SJCRH30 (cell line): ENCODE data around the gene B4GALT3. TPM values are rescaled to one million over a fixed set of nuclear protein-coding genes. Genes with fewer than 3 reads are reported as not detected.

Source experiments
- DNase-seq, 2 experiments: peaks; one replicate each; pipeline ENCODE4 v3.0.0-alpha.2; 2015 to 2020
- H3K27ac ChIP-seq: fragments of 250-450 bp; sonication (Bioruptor Pico); 2 replicates; pipeline ENCODE4 v1.5.1; 2020; ENCODE audit warnings: mild to moderate bottlenecking, moderate library complexity
- H3K27me3 ChIP-seq: fragments of 250-450 bp; sonication (Bioruptor Pico); 2 replicates; pipeline ENCODE4 v1.5.1; 2020; ENCODE audit warnings: mild to moderate bottlenecking, moderate library complexity
- H3K36me3 ChIP-seq: fragments of 250-450 bp; sonication (Bioruptor Pico); 2 replicates; pipeline ENCODE4 v1.5.1; 2020; ENCODE audit warnings: mild to moderate bottlenecking, moderate library complexity
- H3K4me1 ChIP-seq: fragments of 250-450 bp; sonication (Bioruptor Pico); 2 replicates; pipeline ENCODE4 v1.5.1; 2020; ENCODE audit warnings: mild to moderate bottlenecking, moderate library complexity
- H3K4me3 ChIP-seq: fragments of 250-450 bp; sonication (Bioruptor Pico); 2 replicates; pipeline ENCODE4 v1.5.1; 2020; ENCODE audit warnings: mild to moderate bottlenecking, moderate library complexity
- H3K9me3 ChIP-seq: fragments of 250-450 bp; sonication (Bioruptor Pico); replicated peaks from 2 replicates; pipeline ENCODE4 v1.5.1; 2020; ENCODE audit warnings: mild to moderate bottlenecking, moderate library complexity
- total RNA-seq: library from RNA; depleted of rRNA; stranded (reverse); fragments of >200 nt; shearing (Covaris generic); gene quantifications from 2 replicates; pipeline ENCODE4 v1.2.3, GENCODE V29; 2014

Gene B4GALT3
- total RNA-seq, 1 experiment from 2014 or later, result 31.4 TPM

DNA sequence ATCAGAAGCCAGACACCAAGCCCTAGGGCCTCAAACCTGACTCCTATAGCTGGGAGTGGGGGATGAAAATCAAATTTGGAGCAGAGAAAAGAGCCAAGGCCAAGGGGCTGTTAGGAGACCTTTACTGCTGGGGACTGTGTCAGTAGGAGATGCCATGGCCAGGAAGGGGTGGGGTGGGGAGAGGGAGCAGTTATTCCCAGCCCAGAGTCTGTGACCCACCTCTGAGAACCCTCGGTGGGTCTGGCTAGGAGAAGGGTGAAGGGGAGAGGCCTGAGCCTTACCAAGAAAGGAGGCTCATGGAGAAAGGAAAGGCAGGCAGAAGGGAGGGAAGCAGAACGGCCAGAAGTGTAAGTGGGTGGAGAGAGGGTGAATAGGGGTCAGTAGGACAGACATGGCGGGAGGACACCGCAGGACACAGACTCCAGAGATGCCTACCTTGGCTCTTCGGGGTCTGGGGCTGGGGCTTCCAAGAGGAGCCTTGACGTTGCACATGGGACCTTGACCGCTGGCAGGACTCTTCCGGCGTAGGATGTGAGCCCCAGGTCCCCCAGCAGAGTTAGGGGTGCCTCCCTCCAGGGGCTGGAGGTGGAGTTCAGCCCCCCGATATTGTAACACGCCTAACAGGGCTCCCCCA lies 20.4 kb upstream of the B4GALT3 start:
- DNase-seq, result no peak
- Histone ChIP-seq H3K27ac (peak overlapping the region; percentile 93), H3K27me3 (no peaks in the 10 kb centered on the region), H3K36me3 (peaks cover 16% of the 10 kb centered on the region), H3K4me3 (peak overlapping the region; percentile 57), H3K4me1 (peaks cover 26% of the 10 kb centered on the region), H3K9me3 (no peaks in the 10 kb centered on the region)

DNA sequence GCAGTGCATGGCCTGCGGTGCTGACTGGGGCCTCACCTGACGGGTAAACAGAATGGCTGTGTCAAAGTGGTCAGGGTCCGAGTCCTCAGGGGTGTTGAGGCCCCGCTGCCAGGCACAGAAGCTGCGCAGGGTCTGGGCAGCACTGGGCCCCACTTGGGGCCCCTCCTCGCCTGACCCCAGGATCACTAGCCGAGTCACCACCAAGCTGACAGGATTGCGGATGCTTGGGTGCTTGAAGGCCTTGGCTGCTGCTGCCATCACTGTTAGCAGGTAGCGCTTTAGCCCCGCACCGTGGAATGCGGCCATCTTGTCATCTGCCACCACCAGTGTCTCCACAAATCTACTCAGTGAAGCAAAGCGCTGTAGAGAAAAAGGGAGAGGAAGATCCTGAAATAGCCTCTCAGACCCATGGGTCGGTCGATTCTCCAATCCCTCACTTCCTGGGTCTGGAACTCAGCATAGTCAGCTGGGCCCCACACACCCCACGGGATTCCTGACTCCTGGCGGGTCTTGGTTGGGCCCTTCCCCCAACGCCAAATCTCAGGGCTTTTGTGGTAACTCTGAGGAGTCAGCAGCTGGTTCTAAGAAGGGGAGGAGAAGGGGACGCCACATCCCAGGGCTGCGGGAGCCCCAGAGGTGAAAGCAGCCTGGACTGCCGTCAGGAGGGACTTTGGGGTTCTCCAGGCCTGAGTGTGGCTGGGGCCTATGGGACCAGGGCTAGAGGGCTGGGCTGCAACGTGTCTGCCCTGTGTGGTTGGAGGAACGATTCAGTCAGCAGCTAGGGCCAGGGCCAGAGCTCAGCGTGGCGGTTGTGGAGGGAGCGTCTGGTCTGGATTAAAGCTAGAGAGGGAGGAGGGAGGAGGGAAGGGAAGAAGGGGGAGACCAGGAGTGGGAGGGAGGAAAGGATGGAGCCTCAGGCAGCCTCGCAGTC lies 19.5 kb upstream of the B4GALT3 start:
- peak; percentile 73 to 78 for DNase-seq
- Histone ChIP-seq H3K4me1 (peaks cover 26% of the 10 kb centered on the region), H3K4me3 (peak overlapping the region; percentile 57), H3K27me3 (no peaks in the 10 kb centered on the region), H3K9me3 (no peaks in the 10 kb centered on the region), H3K36me3 (peaks cover 25% of the 10 kb centered on the region), H3K27ac (peak overlapping the region; percentile 93)

DNA sequence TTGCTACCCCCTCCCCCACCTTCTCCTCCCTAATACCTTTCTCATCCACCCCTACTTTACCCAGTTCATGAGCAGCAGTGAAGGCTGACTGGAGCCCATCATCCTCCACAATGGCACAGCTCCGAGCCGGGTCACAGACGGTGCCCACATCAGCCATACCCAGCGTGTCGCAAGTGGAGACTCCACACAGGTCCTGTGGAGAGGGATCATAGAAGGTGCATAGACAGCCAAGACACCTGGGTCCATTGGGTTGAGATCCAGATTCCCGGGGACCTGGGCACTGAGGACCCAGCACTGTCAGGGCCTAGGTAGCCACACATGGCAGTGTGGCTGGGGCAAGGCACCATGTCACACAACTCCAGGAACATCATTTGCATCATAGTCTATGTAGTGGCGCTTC lies 18.8 kb upstream of the B4GALT3 start:
- Histone ChIP-seq H3K27ac (no peak overlapping the region; the same call in 1 of the 2 replicates), H3K36me3 (peaks cover 32% of the 10 kb centered on the region), H3K9me3 (no peaks in the 10 kb centered on the region), H3K4me3 (no peak overlapping the region), H3K27me3 (no peaks in the 10 kb centered on the region), H3K4me1 (peaks cover 24% of the 10 kb centered on the region)
- DNase-seq, result no peak

DNA sequence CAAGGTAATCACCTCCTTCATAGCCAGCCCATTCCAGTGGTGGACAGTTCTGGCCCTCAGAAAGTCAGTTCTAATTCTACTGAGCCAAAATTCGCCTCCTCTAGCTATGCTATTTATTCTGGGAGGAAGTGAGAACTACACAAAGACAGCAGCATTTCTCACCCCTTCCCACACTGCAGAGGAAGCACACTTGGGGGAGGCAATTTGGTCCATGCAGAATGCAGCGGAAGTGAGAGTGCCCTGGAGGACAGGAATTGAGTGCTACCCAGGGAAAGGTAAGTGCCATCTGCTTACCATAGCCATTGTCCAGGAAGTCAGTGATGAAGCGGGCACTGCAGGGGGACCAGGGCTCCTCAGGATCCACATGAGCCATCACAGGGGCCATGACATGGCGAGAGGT lies 17.9 kb upstream of the B4GALT3 start:
- H3K4me1 ChIP-seq, result peaks cover 15% of the 10 kb centered on the region

DNA sequence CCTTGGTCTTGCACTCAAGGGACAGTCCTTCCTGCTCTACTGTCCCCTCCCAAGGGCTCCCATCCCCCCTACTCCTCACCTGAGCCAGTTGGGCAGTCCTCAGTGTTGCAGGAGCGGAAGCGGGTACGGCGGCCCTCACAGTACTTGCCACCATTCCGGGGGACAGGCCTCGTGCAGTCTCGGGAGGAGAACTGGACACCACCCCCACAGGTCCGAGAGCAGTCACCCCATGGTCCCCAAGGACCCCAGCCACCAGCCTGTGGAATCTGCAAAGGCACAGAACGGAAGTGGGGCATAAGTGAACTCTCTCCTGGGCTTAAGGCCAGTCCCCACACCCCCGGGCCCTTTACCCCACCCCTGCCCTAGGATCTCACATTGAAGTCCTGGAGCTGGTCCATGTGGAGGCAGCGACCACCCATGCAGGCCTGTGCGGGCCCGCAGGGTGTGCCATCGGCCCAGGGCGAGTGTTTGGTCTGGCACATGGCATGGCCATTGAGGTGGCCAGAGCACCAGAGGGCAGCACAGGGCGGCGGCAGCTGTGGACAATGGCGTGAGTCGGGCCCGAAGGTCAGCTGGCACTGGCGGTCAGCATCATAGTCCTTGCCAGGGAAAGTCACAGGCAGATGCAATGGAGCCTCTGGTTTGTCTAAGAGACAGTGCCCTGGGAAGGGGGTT lies 16.4 kb upstream of the B4GALT3 start:
- no peaks in the 10 kb centered on the region for H3K27me3 ChIP-seq
- H3K36me3 ChIP-seq, result peaks cover 41% of the 10 kb centered on the region
- no peak overlapping the region for H3K27ac ChIP-seq
- H3K4me1 ChIP-seq, result peaks cover 5% of the 10 kb centered on the region; the same call in 1 of the 2 replicates
- no peak for DNase-seq
- H3K4me3 ChIP-seq, result no peak overlapping the region
- no peaks in the 10 kb centered on the region for H3K9me3 ChIP-seq

More for the DNA sequence above, 17.9 kb upstream of the B4GALT3 start:
- no peak for DNase-seq
- peaks cover 35% of the 10 kb centered on the region for H3K36me3 ChIP-seq
- no peak overlapping the region for H3K4me3 ChIP-seq
- no peak overlapping the region for H3K27ac ChIP-seq
- H3K27me3 ChIP-seq, result no peaks in the 10 kb centered on the region
- H3K9me3 ChIP-seq, result no peaks in the 10 kb centered on the region

DNA sequence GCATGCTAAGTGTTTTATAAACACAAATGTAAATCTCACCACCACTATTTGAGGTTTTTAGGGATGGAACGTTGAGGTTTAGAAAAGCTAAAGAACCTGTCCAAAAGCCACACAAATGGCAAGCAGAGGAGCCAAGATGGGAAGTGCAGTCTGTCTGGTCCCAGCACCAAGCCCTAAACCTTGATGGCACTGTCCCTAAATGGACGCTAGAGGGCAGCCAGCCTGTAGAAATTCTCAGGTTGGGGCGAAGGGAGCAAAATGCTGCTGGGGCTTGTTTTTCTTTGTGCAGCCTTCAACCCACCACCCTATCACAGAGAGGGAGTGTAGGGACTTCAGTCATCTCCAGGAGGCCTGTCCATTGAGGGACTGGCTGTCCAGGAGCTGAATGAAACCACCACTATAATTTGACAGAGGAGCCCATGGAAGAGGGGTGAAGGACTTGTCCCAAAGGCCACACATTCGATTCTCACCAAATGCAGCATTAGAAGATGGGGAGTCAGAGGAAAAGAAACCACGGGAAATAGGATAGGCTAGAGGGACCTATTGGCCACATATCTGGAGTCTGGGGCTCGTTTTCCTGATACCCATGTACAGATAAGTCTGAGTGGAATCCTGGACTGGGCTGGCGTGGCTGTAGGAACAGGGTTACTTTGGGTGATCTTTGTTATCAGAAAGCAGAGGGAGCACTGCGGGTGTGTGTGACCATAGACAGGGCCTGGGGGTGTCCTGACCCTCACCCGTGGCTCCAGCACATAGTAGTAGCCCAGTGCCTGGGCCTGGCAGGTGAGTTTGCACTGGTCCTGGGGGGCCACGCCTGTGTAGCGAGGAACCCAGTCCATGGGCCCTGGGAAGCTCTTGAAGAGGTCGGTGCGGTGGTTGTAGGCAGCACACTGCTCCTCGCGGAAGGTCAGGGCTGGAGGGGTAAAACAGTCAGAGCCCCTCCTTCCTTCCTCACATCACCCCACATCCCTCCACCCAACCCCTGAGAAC lies 15.5 kb upstream of the B4GALT3 start:
- Histone ChIP-seq H3K27ac (no peak overlapping the region), H3K4me3 (no peak overlapping the region), H3K36me3 (peaks cover 41% of the 10 kb centered on the region), H3K9me3 (no peaks in the 10 kb centered on the region), H3K4me1 (peaks cover 5% of the 10 kb centered on the region; the same call in 1 of the 2 replicates), H3K27me3 (no peaks in the 10 kb centered on the region)
- DNase-seq, result peak; percentile 52 to 80

DNA sequence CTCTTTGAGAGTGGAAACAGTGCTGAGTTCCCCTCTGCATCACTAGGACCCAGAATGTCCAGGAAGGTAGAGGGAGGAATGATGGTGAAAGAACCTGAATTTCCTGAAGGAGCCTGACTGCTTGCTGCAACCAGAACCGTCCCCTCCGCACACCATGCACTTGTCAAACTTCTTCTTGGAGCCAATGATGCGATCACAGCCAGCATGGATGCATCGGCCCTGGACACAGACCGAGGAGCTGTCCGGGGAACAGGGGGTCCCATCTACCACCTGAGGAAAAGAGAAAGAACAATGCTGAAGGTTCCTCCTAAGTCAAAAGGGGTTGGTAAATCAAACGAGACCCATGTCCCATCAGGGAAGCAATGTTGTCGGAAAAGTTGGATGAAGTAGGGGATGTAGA lies 14.7 kb upstream of the B4GALT3 start:
- H3K4me3 ChIP-seq, result no peak overlapping the region
- H3K9me3 ChIP-seq, result no peaks in the 10 kb centered on the region
- peaks cover 41% of the 10 kb centered on the region for H3K36me3 ChIP-seq
- no peaks in the 10 kb centered on the region for H3K27me3 ChIP-seq
- H3K27ac ChIP-seq, result no peak overlapping the region
- peaks cover 5% of the 10 kb centered on the region; the same call in 1 of the 2 replicates for H3K4me1 ChIP-seq
- no peak for DNase-seq

DNA sequence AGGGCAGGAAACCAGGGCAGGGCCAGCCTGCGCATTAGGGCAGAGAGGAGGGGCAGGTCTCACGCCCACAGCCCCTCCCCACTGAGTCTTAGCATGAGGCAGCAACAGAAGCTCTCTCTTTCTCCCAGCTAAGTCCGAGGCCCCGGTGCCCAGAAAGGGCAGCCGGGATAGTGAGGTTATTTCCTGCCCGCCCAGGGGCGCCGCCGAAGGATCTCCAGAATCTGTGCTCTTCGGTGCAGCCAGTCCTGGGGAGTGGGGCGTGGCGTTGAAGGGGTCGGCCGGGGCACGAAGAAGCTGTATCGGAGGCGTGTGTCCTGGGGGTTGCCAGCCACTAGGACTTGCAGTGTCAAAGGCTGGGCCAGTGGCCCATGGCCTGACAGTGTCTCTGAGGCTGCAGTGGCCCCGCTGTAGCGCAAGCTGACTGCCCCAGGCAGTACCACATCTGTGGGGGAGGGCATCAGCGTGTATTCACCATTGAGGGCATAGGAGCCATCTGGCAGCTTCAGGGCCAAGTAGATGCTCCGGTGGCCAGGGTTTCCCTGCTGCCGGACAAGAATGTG lies 13.7 kb upstream of the B4GALT3 start:
- H3K4me3 ChIP-seq, result no peak overlapping the region

DNA sequence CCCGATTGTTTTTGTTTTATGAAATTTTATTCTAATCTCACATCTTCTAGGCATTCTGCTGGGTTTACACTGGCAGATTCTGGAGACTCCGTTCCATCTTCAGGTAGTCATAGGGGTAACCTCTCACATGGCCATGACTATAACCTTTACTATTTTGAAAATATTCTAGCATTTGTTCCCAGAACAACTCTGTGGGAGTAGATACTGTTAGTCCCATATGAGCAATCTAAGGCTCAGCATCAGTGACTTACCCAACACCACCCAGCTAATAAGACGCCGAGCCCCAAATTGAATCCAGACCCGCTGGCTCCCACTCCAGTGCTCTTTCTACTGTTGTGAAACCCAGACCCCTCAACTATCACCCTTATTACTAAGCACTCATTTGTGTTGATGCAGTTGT lies 11.7 kb upstream of the B4GALT3 start:
- H3K9me3 ChIP-seq, result no peaks in the 10 kb centered on the region
- no peak overlapping the region for H3K27ac ChIP-seq
- H3K36me3 ChIP-seq, result peaks cover 33% of the 10 kb centered on the region
- no peaks in the 10 kb centered on the region for H3K27me3 ChIP-seq
- no peak overlapping the region for H3K4me3 ChIP-seq
- peaks cover 14% of the 10 kb centered on the region for H3K4me1 ChIP-seq
- no peak for DNase-seq

More for the DNA sequence above, 13.7 kb upstream of the B4GALT3 start:
- no peak for DNase-seq
- no peaks in the 10 kb centered on the region for H3K27me3 ChIP-seq
- H3K36me3 ChIP-seq, result peaks cover 41% of the 10 kb centered on the region
- H3K27ac ChIP-seq, result no peak overlapping the region
- H3K4me1 ChIP-seq, result peaks cover 2% of the 10 kb centered on the region
- no peaks in the 10 kb centered on the region for H3K9me3 ChIP-seq

DNA sequence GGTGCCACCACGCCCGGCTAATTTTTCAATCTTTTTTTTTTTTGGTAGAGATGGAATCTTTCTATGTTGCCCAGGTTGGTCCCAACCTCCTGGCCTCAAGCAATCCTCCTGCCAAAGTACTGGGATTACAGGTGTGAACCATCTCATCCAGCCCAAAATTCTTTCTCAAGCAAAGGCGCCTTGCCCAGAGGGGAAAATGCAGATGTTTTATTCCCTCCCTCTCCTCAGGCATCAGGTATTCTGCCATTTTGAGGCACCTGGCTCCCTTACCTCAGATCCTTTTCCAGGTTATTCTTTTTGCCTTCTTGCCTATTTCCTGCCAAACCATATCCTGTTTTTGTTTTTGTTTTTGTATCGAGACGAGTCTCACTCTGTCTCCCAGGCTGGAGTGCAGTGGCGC lies 11.1 kb upstream of the B4GALT3 start:
- peaks cover 14% of the 10 kb centered on the region for H3K4me1 ChIP-seq
- DNase-seq, result no peak
- no peak overlapping the region for H3K27ac ChIP-seq
- no peaks in the 10 kb centered on the region for H3K27me3 ChIP-seq
- H3K36me3 ChIP-seq, result peaks cover 32% of the 10 kb centered on the region
- H3K9me3 ChIP-seq, result no peaks in the 10 kb centered on the region
- no peak overlapping the region for H3K4me3 ChIP-seq

DNA sequence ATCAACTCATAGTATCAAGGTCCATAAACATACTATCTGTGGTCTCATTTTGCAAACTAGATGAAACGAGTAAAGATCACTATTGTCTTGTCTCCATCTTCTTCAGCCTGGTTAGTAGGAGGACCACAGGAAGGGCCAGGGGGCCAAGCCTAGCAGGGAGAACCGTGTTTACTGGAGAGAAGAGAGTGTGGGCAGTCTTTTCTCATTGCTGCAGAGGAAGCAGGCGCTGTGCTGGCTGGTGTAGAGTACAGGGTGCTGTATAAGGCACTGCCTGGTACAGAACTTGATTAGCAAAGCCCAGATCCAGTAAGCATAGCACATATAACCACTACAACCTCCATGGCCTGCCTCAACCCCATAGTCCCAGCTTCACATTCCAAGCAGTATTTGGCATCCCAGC lies 10.0 kb upstream of the B4GALT3 start:
- H3K27me3 ChIP-seq, result no peaks in the 10 kb centered on the region
- no peak overlapping the region for H3K27ac ChIP-seq
- H3K9me3 ChIP-seq, result no peaks in the 10 kb centered on the region
- H3K4me3 ChIP-seq, result no peak overlapping the region
- H3K4me1 ChIP-seq, result peaks cover 14% of the 10 kb centered on the region
- no peak for DNase-seq
- peaks cover 21% of the 10 kb centered on the region for H3K36me3 ChIP-seq

DNA sequence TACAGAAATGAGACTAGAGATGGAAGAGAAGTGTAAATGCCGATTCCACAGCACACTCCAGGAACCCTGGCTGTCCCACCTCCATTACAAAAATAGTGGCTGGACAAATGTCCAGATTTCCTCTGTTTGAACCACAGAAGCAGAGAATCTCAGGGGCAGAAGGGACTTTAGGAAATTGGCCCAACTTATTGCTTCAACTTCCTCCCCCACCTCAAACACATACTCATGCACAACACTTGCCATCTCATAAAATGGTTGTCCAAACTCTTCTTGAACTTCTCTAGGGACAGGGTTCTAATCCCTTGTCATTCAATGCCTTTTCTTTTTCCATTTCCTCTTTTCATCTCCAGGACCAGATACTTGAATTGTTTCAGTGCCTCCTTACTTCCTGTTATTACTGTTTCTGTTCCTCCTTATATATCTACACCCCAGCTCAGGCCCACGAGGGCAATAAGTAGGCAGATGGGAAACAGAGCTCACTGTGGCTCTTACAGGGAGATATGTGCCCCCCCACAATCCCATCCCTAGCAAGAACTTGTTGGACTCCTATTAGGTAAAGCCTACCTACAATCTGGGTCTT lies 8.5 kb upstream of the B4GALT3 start:
- peaks cover 14% of the 10 kb centered on the region for H3K4me1 ChIP-seq
- H3K27ac ChIP-seq, result peak overlapping the region; percentile 48
- H3K27me3 ChIP-seq, result no peaks in the 10 kb centered on the region
- H3K36me3 ChIP-seq, result peaks cover 6% of the 10 kb centered on the region; the same call in 1 of the 2 replicates
- no peak for DNase-seq
- 0 out of 2 replicates have a peak overlapping the region, but pooled peaks have one; percentile 8 for H3K4me3 ChIP-seq
- H3K9me3 ChIP-seq, result no peaks in the 10 kb centered on the region

DNA sequence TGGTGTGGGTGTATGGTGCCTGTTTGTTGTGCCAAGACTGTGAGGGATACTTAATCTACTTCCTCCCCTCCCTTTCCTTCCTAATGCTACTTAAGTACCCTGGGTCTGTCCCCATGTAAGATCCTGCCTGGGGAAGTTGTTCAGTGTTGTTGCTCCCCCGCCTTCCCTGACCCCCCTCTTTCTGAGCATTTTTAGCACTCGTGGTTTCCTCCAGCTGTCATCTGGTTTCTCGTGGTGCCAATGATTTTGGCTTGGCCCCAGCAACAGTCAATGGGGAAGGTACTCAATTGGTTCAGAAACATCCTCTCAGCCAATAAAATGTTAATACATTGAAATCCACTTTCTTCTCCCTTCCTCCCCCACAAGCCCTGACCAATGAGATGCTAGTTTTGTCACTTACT lies 8.0 kb upstream of the B4GALT3 start:
- DNase-seq, result peak; percentile 86 to 92
- no peaks in the 10 kb centered on the region for H3K27me3 ChIP-seq
- H3K27ac ChIP-seq, result peak overlapping the region; percentile 48
- H3K4me1 ChIP-seq, result peaks cover 14% of the 10 kb centered on the region
- H3K9me3 ChIP-seq, result no peaks in the 10 kb centered on the region
- H3K4me3 ChIP-seq, result no peak overlapping the region
- peaks cover 5% of the 10 kb centered on the region; the same call in 1 of the 2 replicates for H3K36me3 ChIP-seq
